NCI-H1105 treated with DMSO at 0.1 percent for 48 hours (cell line): ENCODE data around the gene TMTC4.
"Not testable (repeated sequence)": the region's sequence is repeated elsewhere in the genome, so short reads cannot be mapped to it uniquely, and the experiment has no call there.

ENCODE experiments used
- DNase-seq: peaks from one replicate; lab custom pipeline; 2025; lab: John Stamatoyannopoulos, UW

Gene TMTC4

DNA sequence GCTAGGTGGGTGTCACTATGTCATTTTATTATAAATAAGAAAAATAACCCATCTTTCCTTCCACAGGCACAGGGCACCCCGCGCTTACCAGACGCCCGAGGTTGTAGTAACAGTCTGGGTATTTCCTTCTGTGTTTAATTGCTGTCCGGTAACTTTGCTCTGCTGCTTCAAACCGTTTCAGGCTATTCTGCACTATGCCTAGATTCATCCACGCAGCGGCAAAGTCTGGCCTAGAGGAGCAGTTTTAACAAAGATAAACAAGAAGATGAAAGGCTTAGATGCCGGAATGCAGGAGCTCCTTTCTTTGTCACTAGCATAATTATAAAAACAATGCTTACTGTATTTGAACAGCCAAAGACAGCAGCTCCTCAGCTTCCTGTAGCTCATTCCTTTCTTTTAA is 49.1 kb downstream of the TMTC4 start:
- DNase-seq = no peak

DNA sequence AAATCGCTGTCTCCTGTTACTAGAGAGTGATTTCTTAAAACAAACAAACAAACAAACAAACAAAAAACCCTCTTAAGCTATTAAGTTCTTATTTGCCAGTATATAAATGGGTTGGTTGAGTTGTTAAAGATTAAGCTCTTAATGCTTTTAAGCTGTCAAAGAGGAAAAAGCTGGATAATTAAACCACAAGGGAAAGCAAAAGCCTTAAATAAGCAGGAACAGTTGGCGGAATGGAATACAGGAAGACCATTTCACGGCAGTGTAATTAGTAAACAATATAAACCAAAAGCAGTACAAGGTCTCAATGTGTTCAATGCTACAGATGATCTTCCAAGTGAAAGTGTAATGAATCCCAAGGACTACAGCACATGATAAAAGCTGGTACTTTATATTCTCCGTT is 53.8 kb downstream of the TMTC4 start:
- no peak for DNase-seq

DNA sequence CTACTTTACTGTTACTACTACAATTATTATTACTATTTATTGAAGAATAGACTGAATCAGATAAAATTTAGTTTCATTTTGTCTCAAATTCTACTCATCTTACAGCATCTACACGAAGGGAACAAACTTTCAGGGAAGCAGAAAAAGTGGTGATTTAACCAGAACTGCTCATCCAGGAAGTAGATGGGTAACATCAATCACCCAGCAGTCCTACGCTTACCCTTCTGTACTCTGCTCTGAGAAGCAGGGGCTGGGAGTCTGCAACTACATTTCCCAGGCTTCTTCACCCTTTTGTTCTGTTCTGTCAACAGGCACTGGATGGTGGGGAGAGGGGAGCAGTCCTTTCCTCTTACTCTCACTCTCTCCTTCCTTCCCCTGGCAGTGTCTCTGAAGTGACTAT is 54.7 kb downstream of the TMTC4 start:
- DNase-seq = no peak

DNA sequence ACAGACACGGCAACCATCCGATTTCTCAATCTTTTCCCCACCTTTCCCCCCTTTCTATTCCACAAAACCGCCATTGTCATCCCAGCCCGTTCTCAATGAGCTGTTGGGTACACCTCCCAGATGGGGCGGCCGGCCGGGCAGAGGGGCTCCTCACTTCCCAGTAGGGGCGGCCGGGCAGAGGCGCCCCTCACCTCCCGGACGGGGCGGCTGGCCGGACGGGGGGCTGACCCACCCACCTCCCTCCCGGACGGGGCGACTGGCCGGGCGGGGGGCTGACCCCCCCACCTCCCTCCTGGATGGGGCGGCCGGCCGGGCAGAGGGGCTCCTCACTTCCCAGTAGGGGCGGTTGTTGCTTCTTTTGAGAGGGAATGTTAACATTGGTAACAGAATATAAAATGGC is 55.7 kb downstream of the TMTC4 start:
- DNase-seq = not testable (repeated sequence)

DNA sequence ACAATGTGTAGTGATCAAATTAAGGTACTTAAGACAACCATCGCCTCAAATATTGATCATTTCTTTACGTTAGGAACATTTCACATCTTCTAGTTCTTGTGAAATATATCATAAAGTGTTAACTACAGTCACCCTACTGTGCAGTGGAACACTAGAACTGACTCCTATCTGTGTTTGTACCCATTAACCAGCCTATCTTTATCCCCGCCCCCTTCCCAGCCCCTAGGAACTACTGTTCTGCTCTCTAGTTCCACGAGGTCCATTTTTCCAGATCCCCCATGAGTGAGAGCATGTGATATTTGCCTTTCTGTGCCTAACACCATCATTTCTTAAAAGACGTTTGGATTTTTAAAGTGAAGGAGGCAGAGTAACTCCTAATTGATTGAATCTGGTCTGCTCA is 61.6 kb downstream of the TMTC4 start:
- no peak for DNase-seq

DNA sequence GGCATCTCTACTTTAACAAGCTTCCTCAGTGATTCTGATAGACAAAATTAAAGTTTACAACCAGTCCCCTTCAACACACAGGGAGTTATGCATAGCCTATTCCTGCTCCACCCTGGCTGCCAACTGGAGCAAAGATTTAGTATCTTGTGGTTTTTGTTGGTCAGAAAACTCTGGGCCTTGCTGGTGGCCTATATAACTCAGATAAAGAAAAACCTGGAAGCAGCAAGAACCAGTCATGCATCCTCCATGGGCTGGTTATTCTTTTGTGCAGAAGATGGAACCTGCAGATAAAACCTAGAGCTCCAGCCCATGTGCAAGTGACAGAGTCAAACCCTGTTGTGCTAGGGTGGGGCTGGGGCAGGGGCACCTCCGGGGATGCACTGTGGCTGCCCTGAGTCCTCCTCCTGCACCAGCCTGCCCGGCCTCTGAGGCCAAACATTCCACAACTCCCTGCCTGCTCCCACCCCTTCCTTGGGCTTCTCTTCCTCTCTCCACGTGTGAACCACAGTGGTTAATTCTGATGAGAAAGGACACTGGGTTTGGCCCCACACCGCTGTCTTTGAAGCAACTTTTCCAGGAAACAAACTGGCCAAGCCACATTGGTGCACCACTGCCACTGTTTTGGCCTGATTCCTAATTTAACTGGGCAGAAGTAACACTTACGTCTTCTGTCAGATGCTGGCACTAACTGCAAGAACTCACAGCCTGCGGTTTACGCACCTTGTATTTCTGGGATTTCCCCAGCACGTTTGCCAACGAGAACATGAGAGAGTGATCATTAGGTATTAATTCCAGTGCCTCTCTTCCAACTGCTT is 62.7 kb downstream of the TMTC4 start:
- DNase-seq = no peak

DNA sequence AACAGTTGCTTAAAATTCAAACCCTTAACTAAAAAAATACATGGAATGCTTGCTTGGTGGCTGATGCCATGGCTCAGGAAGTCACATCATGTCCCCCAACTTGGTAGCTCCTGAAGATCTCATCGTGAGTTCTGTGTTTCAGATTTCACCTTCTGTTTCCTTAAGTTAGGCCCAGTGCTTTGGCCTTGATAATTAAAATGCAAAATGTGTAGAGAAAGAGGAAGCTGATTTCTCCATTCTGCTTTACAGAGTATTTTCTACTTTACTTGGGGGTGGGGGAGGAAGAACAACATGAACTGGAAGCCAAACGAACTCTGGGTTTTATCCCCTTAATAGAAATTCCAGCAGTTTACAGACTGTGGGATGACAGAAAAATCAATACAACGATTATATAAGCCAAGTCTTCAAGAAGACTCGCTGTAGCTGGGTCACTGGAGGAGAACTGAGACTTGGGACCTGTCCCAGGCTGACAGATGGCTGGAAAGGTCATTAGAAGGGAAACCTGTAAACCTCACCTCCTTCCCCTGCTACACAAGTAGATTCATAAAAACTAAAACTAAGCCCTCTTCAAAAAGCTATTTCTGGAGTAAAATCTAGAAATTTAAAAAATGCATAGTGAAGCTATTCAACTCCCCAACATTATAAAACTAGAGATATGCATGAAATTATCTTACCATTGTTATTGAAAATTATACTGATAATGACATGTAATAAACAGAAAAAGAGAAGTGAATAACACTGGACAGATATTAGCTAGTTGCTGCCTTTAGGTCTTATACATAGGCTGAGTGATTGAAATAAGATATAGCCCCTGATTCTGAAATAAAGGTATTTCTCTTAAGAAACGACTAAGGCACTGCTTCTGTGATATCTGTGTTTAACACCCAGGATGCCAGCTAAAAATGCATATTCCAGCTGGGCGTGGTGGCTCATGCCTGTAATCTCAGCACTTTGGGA is 63.9 kb downstream of the TMTC4 start:
- no peak for DNase-seq

DNA sequence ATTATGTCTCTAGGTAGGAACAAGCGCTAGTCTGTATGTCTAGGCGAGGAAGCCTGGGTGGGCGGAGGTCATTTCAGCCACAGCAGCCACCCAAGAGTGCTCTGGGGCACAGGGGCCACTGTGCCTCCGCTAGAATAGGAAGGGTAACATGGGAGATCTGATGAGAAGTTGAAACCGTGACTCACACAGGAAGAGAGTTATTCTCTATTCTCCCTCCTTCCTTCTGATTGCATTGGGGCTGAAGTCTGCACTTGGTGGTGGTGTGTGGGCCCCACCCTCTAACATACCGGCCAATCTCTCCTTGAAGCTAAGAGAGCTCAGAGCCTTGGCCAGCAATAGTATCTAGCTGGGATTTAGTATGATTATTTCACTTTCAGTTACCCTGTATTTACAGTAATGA is 65.7 kb downstream of the TMTC4 start:
- DNase-seq = no peak

DNA sequence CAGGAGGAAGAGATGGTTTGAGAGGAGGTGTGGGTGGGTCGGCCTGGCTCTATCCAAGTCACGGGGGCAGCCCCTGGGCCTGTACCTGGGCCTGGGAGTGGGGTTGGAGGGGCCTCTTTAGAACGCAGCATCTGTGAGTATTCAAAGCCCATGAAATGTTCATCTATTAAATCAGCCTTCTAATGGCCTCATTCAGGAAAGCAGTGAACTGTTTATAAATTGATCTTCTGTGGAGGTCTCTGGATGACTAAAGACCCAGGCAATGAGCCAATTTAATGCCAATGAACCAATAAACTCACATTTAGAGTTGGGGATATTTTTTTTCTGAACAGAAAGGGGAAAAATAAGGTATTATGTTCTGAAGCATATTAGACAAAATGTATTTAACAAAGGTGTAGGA is 66.1 kb downstream of the TMTC4 start:
- DNase-seq = no peak

DNA sequence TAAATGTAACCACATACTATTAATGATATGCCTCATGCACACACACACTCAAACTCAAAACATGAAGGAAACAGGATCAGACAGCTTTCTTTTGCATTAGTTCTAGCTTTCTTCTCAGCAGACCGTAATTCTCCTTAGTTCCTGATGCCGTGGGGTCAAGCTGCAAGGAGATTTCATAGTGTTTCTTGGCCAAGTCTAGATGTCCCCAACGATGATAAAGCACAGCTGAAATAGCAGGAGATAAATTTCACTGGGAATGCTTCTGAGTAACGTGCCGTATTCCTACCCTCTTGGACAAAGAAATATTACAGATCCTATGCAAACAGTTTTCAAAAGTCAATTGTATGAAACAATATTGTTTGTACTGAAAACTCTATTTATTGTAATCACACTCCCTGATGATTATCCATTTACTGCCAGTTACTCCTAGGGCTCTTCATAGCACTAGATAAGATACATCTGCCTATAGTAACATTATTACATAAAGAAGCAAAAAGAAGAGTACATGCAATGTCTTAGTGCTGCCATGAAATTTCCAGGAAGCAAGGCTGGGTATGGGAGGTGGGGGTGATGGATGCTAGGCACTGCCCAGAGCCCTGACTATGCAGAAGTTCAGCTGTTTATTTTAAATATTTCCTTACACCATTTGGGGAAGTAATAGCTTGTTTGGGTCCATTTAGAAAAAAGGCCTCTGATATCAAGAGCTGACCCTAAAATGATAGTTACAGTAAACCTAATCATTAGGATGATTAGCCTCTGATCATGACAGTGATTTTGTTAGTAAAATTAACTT is 69.5 kb downstream of the TMTC4 start:
- DNase-seq = no peak

DNA sequence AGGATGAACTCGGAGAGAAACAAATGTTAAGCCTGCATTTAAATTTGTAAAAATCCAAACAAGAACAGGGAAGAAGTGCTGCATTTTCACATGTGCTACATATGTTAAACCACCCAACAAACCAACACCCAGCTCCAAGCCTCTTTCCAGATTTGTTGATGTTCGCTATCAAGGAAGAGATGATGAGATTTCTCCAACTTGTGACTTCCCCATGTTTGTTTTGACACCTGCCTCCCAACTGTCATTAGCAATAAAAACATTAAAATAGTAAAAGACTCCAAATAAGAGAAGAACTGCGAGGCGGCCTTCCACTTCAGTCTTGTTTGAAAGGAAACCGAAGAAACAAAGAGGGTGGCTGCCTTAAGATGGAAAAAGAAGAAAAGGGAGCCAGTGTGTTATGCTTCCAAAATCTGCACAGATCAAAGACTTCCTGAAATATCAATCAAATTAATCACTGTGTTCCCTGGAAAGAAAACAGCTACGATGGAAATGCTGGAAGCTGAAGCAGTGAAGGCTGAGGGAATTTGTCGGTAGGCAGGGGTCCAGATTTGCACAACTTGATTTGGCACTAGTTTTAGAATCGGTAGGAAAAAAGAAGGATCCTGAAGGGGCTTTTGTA is 72.0 kb downstream of the TMTC4 start:
- no peak for DNase-seq

DNA sequence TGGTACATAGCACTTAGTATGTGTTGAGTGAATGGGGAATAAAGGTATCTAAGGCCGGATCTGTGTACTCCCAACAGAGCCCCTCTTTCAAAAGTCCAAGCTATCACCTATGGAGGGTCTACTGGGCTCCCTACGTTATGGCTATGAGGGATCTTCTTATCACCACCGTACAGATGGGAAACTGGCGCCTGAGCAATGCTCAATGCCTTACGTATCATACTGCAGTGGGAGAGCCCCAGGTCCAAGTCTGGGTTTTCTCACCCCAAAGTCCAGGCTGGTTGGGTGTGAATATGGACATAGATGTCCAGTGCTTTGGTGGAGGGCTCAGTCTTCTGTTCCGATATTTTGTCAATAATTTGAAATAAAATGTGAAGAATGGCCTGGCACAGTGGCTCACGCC is 72.9 kb downstream of the TMTC4 start:
- no peak for DNase-seq

DNA sequence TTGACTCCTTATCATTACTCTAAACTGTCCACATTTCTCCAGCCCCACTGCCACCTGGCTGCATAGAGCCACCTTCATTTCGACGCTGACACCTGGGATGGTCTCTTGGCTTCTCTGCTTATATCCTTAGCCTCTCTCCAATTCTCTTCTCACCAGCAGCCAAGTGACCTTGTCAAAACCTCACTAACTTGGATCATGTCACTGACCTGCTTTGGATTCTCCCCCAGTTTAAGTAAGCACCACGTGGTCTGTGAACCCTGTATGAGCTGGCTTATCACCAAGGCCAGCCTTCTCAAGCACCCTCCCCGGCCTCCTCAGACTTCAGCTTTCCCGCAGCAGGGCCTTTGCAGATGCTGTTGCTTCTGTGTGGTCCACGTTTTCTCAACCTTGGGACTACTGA is 73.7 kb downstream of the TMTC4 start:
- DNase-seq = no peak

DNA sequence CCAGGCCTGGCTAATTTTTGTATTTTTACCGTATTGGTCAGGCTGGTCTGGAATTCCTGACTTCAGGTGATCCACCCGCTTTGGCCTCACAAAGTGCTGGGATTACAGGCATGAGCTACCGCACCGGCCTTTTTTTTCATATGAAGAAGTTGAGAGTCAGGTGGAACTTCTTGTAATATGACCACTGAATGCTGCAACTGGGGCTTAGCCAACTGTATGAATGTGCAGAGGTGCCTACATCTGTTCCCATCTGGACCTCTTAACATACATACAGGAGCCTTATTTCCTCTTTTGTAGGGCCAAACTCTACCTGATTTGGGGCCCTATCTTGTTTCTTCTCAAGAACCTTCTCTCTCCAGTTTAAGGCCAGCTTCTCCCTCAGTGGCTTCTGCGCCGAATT is 74.1 kb downstream of the TMTC4 start:
- no peak for DNase-seq

DNA sequence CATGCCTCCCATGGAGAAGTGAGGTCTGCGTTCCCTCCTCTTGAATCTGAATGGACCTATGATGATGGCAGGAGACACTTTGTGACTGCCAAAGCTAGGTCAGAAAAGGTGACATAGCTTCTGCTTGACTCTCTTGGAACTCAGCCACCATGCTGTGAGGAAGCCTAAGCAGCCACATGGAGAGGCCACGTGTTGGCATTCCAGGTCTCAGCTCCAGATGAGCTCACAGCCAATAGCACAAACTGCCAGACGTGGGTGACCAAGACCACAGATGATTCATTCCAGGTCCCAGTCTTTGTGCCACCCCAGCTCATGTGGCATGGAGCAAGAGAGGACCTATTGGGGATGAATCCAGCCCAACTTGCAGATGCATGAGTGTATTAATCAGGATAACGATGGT is 77.3 kb downstream of the TMTC4 start:
- DNase-seq = no peak

DNA sequence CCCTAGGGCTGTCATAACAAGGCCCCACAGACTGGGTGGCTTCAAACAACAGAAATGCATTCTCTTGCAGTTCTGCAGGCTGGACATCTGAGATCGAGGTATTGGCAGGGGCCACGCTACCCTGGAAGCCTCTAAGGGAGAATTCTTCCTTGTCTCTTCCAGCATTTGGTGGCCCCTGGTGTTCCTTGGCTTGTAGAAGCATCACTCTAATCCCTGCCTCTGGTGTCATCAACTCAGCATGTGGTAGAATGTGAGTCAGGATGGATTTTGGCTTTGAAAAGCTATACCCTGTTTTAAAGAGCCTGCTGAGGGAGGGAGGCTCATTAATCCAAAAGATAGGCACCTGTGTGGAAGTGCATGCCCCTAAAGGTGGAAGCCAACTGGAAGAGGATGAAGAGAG is 78.1 kb downstream of the TMTC4 start:
- no peak for DNase-seq

DNA sequence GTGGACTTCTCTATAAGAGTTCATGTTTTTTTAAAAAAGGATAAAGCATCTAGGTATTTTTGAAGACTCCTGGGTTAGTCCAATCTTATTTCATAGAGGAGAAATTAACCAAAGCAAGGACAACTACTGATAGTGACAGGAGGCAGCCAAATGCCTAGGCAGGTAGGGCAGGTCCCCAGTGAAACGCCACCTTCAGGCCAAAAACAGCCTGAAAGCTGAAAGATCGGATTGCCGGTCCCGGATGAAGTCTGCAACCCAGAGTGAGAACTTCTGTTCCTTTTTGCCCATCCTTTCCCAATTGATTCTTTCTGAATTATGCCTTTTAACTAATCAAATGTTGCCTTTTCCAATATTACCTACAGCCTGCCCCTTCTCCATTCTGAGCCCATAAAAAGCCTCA is 79.9 kb downstream of the TMTC4 start:
- no peak for DNase-seq

DNA sequence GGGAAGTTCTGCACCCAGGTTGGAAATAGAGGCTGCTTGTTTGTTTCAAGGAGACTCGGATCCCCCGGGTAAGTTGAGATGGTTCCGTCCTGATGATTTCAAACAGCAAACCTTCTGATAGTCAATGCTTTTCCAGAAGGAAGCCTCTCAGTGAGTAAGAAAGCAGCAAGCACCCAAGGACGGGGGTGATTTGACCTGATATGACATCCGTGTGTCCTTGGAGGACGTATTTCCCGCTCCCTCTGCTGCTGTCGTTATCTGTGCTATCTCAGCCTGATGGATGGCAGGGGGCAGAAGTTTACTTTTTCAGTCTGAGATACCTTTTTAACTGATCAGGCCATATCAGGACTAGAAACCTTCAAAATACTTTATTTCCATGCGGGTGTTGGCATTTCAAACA is 80.3 kb downstream of the TMTC4 start:
- no peak for DNase-seq

DNA sequence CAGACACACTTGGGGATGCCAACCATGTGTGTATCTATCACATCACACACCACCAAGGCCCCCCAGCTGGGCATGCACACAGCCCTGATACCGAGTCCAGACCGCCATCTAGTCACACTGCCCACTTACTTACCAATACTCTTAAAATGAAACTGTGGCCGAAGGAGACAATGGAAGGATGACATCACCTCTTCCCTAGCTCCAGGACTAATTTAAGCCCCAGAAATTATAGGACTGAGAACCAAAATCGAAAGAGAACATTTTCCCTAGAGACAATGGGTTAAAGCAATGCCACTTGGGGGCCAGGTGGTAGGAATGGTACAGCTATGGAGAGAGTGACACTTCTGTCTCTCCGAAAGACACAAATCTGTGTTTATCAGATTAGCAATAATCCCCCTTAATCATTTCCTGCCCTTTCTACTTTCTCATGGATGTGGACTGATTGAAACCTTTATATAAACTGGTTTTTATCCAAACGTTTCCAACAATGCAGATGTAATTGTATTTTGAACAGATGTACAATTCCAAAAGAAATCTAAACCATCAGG is 85.3 kb downstream of the TMTC4 start:
- DNase-seq = no peak

DNA sequence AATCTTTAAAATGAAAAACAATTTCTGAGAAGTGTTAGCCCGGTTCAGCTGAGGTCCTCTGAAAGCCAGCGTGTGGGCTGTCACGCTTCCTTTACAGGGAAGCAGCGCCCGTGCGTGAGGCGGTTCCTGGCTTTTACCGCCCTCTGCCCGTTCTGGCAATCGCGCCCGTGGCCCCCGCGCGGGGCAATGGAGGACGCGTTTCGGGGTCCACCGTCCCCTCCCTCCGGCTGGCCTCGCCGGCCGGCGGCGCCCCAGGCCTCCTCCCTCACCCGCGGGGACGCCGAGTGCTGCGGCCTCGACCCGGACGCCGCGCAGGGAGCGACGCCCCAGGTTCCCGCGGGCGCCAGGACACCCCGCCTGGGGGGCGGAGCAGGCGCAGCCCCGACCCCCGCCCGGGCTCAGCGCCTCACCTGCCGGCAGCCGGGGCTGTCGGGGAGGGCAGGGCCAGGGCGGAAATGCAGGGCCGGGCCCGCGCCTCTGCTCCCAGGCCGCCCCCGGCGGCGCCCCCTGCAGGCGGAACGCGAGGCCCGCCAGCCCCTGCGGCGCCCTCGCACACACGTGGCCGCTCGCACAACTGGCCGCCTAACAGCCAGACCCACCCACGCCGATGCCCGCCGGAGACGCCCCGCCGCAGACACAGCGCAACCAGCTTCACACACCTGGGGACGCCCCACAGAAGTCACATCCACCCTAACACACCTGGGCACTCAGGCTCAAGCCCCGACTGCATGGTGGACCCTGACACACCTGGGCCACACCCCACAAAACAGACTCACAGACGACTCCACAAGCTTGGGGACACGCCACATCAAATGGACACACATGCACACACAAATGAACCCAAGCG is 86.0 kb downstream of the TMTC4 start, which contains the start of gene GGACT:
GGACT (minus strand) TSS at position 459 of the 847 bp plus-strand sequence. CDS start 56,198 bp downstream, outside the sequence.
- no peak for DNase-seq

DNA sequence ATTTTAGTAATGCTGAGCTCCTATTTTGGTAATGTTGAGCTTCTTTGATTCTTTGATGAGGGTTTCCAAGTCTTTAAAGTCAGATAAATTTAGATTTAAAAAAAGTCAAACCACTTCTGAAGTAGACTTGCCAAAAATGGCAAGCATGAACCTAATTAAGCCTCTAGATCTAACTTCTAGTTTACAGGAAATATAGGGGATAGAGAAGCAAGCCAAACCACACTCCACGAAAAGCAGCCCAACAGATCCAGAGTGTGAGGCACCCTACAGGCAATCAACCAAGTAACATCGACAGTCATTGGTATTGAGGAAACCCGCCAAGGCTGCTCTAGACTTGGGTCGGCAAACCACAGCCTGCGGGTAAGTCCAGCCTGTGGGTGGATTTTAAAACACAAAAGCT is 89.7 kb downstream of the TMTC4 start:
- DNase-seq = no peak
